ENCODE measurements around the gene PDPK1. TPM values are rescaled to one million over a fixed set of nuclear protein-coding genes. Genes with fewer than 3 reads are reported as not detected.

Gene PDPK1
- total and polyA plus RNA-seq, 8 donors: 12.7 to 34.8 (median 30.9) TPM

- peaks cover 21 to 25% (median 22%) of the 10 kb centered on the region in 3 donors for H3K4me1 ChIP-seq
- no peak for FAIRE-seq
- no peaks in the 10 kb centered on the region for H3K9me3 ChIP-seq
- 90 to 93% methylated on average over 29 of the region's 29 CpGs for WGBS, 2 donors
- peaks cover 0 to 18% (median 0%) of the 10 kb centered on the region in 3 donors for H3K36me3 ChIP-seq
- no peak overlapping the region for H3K27ac ChIP-seq
- intact Hi-C loops (cut with DNase I): loop anchor here in 2 of 3 donors (2.0 to 10.0 kb wide), 5 partner anchors 63 to 308 kb away; partner anchors contain the start of gene ABCA3 (in 1 of the 2)
- DNase-seq: peak in 1 of 6 donors; percentile 69
- no peak for ATAC-seq
- H3K27me3 ChIP-seq: no peaks in the 10 kb centered on the region
- TF ChIP-seq CTCF (IDR thresholded peaks at IDR 0.05): no peak
- H3K4me3 ChIP-seq: no peak overlapping the region
These were observed 37.9 kb upstream of the PDPK1 start for GRCh38 chr16:2499890-2500429.

GRCh38 chr16:2500430-2500917, 37.3 kb upstream of the PDPK1 start:
- 81 to 86% methylated on average over 20 of the region's 20 CpGs for WGBS, 2 donors
- intact Hi-C loops (cut with DNase I): loop anchor here in 1 of 3 donors (2.0 to 5.0 kb wide), 2 partner anchors 64 to 308 kb away; no protein-coding TSS in a partner anchor
- Histone ChIP-seq H3K27ac (no peak overlapping the region), H3K27me3 (no peaks in the 10 kb centered on the region), H3K36me3 (peaks cover 0 to 18% (median 0%) of the 10 kb centered on the region in 3 donors), H3K9me3 (no peaks in the 10 kb centered on the region), H3K4me3 (no peak overlapping the region), H3K4me1 (peaks cover 21 to 25% (median 22%) of the 10 kb centered on the region in 3 donors)
- FAIRE-seq (no peak), ATAC-seq (no peak), DNase-seq (peak in 2 of 6 donors; percentile 63 to 85)
- TF ChIP-seq CTCF (IDR thresholded peaks at IDR 0.05): no peak

- H3K4me3 ChIP-seq: peak overlapping the region in 1 of 4 donors; percentile 7
- ATAC-seq (peak; percentile 75 to 89 (median 84)), DNase-seq (peak; percentile 72 to 94 (median 84)), FAIRE-seq (no peak)
- H3K36me3 ChIP-seq: peaks cover 0 to 16% (median 0%) of the 10 kb centered on the region in 3 donors
- peak overlapping the region in 2 of 4 donors; percentile 29 to 74 for H3K27ac ChIP-seq
- H3K9me3 ChIP-seq: no peaks in the 10 kb centered on the region
- no peaks in the 10 kb centered on the region for H3K27me3 ChIP-seq
- intact Hi-C loops (cut with DNase I): loop anchor here in 1 of 3 donors (2.0 to 5.0 kb wide), 2 partner anchors 64 to 309 kb away; no protein-coding TSS in a partner anchor
- peak; percentile 96 to 99 (median 98) for TF ChIP-seq CTCF (IDR thresholded peaks at IDR 0.05)
- WGBS, 2 donors: 37 to 48% methylated on average over 16 to 23 of the region's 23 CpGs
- peaks cover 21 to 25% (median 22%) of the 10 kb centered on the region in 3 donors for H3K4me1 ChIP-seq
These were observed 36.7 kb upstream of the PDPK1 start for GRCh38 chr16:2500918-2501750.

GRCh38 chr16:2501946-2502895, 35.6 kb upstream of the PDPK1 start:
- Histone ChIP-seq H3K4me3 (peak overlapping the region in 1 of 4 donors; percentile 2), H3K4me1 (peaks cover 21 to 25% (median 22%) of the 10 kb centered on the region in 3 donors), H3K27ac (peak overlapping the region; percentile 29 to 74 (median 71)), H3K27me3 (no peaks in the 10 kb centered on the region), H3K36me3 (peaks cover 0 to 6% (median 0%) of the 10 kb centered on the region in 3 donors), H3K9me3 (no peaks in the 10 kb centered on the region)
- ATAC-seq (no peak), DNase-seq (no peak), FAIRE-seq (no peak)
- 60 to 64% methylated on average over 17 to 18 of the region's 18 CpGs for WGBS, 2 donors
- intact Hi-C loops (cut with DNase I): loop anchor here in 1 of 3 donors (2.0 to 5.0 kb wide), 2 partner anchors 65 to 310 kb away; no protein-coding TSS in a partner anchor
- no peak for TF ChIP-seq CTCF (IDR thresholded peaks at IDR 0.05)

Data from pancreas (tissue), 10 donors.